PC-3 (cell line): ENCODE results near the gene AP5S1. TPM values are rescaled to one million over a fixed set of nuclear protein-coding genes. Genes with fewer than 3 reads are reported as not detected.

Experiments
- ATAC-seq: fragments of 200-7000 bp; cut with Tn5 transposase; 2 replicates; pipeline ENCODE4 v1.9.1; 2020; ENCODE audit warnings: mild to moderate bottlenecking, moderate library complexity
- BruUV-seq: library from RNA; stranded (reverse); fragments of 400-500 nt; replicated peaks from 2 replicates; lab custom pipeline; 2021; lab: Mats Ljungman, UMichigan
- CTCF ChIA-PET: fragments of 300-600 bp; sonication (Branson Sonifier 250); formaldehyde crosslinking; loops from one replicate; lab custom pipeline; 2022; ENCODE audit warnings: antibody characterized with exemption; lab: Charles Lee
- POLR2A ChIA-PET: fragments of 300-600 bp; sonication (Branson Sonifier 250); formaldehyde crosslinking; loops from one replicate; lab custom pipeline; 2022; ENCODE audit warnings: antibody characterized with exemption; ENCODE audit not compliant: unreplicated experiment; lab: Charles Lee
- DNase-seq: peaks from one replicate; pipeline ENCODE4 v3.0.0-alpha.2; 2015
- H2AFZ ChIP-seq: fragments of 300-600 bp; sonication (generic); 2 replicates; pipeline ENCODE4 v1.6.0; 2016; ENCODE audit warnings: antibody characterized with exemption, low read length
- H3F3A ChIP-seq: fragments of 300-600 bp; sonication (generic); one replicate; pipeline ENCODE4 v1.6.0; 2017; ENCODE audit warnings: antibody characterized with exemption, low read length, control low read depth, mild to moderate bottlenecking; ENCODE audit not compliant: unreplicated experiment
- H3K27ac ChIP-seq: fragments of 300-600 bp; sonication (generic); 2 replicates; pipeline ENCODE4 v1.5.1; 2016; ENCODE audit warnings: mild to moderate bottlenecking, low read length
- H3K27me3 ChIP-seq: fragments of 300-600 bp; sonication (generic); 2 replicates; pipeline ENCODE4 v1.6.1; 2016; ENCODE audit warnings: low read length, mixed read lengths
- H3K36me3 ChIP-seq: fragments of 300-600 bp; sonication (generic); 2 replicates; pipeline ENCODE4 v1.6.1; 2016; ENCODE audit warnings: low read depth, mixed run types, low read length, mixed read lengths
- H3K4me1 ChIP-seq: fragments of 300-600 bp; sonication (generic); 2 replicates; pipeline ENCODE4 v1.5.1; 2016; ENCODE audit warnings: low read length; ENCODE audit not compliant: insufficient read depth
- H3K4me2 ChIP-seq: fragments of 300-600 bp; sonication (generic); 2 replicates; pipeline ENCODE4 v1.6.0; 2016; ENCODE audit warnings: low read length
- H3K4me3 ChIP-seq: fragments of 300-600 bp; sonication (generic); 2 replicates; pipeline ENCODE4 v1.5.1; 2016; ENCODE audit warnings: mild to moderate bottlenecking, low read length, mixed read lengths
- H3K79me2 ChIP-seq: fragments of 300-600 bp; sonication (generic); 2 replicates; pipeline ENCODE4 v1.6.1; 2017; ENCODE audit warnings: low read length, mixed read lengths
- H3K9ac ChIP-seq: fragments of 300-600 bp; sonication (generic); 2 replicates; pipeline ENCODE4 v1.6.0; 2016; ENCODE audit warnings: mild to moderate bottlenecking, low read length
- H3K9me2 ChIP-seq: fragments of 300-600 bp; sonication (generic); replicated peaks from 2 replicates; pipeline ENCODE4 v1.6.1; 2016; ENCODE audit warnings: mixed run types, low read length, mixed read lengths
- H3K9me3 ChIP-seq: fragments of 300-600 bp; sonication (generic); 2 replicates; pipeline ENCODE4 v1.6.1; 2016; ENCODE audit warnings: low read length, mixed read lengths
- H4K20me1 ChIP-seq: fragments of 300-600 bp; sonication (generic); 2 replicates; pipeline ENCODE4 v1.6.1; 2016; ENCODE audit warnings: low read length, mixed read lengths
- CTCF ChIP-seq: fragments of 300-600 bp; sonication (generic); conservative IDR thresholded peaks from 2 replicates; pipeline ENCODE4 v1.5.1; 2017; ENCODE audit warnings: antibody characterized with exemption, low read depth, mild to moderate bottlenecking, low read length
- EZH2 ChIP-seq: fragments of 300-600 bp; sonication (generic); IDR thresholded peaks from one replicate; pipeline ENCODE4 v1.6.1; 2017; ENCODE audit warnings: antibody characterized with exemption, mild to moderate bottlenecking, low read length; ENCODE audit not compliant: unreplicated experiment
- EZH2phosphoT487 ChIP-seq: fragments of 300-600 bp; sonication (generic); IDR thresholded peaks from 2 replicates; pipeline ENCODE4 v1.6.1; 2018; ENCODE audit warnings: mild to moderate bottlenecking, antibody characterized with exemption, low read length, borderline replicate concordance
- intact Hi-C: fragments of 100-400 bp; cut with micrococcal nuclease; formaldehyde crosslinking; loops from 2 replicates; pipeline ENCODE4 v1.9.0; 2023
- total RNA-seq: library from RNA; depleted of rRNA; stranded (reverse); fragments of >200 nt; gene quantifications from 2 replicates; pipeline ENCODE4 v1.2.3, GENCODE V29; 2014

The AP5S1 gene
- total RNA-seq, 1 experiment from 2014 or later, result 31.4 TPM

- intact Hi-C loops, result loop anchor here (1.0 kb wide), 2 partner anchors 28 to 65 kb away; no protein-coding TSS in a partner anchor
- ChIA-PET CTCF (interaction anchor here (0.6 to 1.6 kb wide), 10 partner anchors 11 to 110 kb away, joined by 3 to 18 read pairs (median 4); partner anchors contain the start of gene ADISSP), POLR2A (interaction anchor here (0.6 to 1.5 kb wide), 4 partner anchors 13 to 161 kb away, joined by 3 to 10 read pairs (median 6); no protein-coding TSS in a partner anchor)
- Histone ChIP-seq H3K9me2 (no peaks in the 10 kb centered on the region), H3K79me2 (peaks cover 31% of the 10 kb centered on the region), H3K4me1 (peaks cover 32% of the 10 kb centered on the region), H3K27ac (no peak within 1 kb of the TSS), H3K4me3 (peak within 1 kb of the TSS; percentile 73), H3K36me3 (0 out of 2 replicates have a peak, but pooled peaks cover 3% of the 10 kb centered on the region), H3K27me3 (no peaks in the 10 kb centered on the region), H3K9ac (no peak within 1 kb of the TSS), H2AFZ (peak within 1 kb of the TSS; percentile 69), H3K4me2 (peak within 1 kb of the TSS; percentile 90), H4K20me1 (peaks cover 28% of the 10 kb centered on the region), H3K9me3 (no peaks in the 10 kb centered on the region), H3F3A (peaks cover 12% of the 10 kb centered on the region)
- ATAC-seq (peak; percentile 78), DNase-seq (peak; percentile 98)
- TF ChIP-seq EZH2 (no peak), CTCF (peak; percentile 91), EZH2phosphoT487 (no peak)
- BruUV-seq, result no TSS peak
Measured at GRCh38 chr20:3781153-3781910, 39.0 kb upstream of the AP5S1 start, which contains the start of gene SPEF1. Gene SPEF1 (minus strand): TSS chr20:3781448. CDS start chr20:3781287, 161 bp downstream.

GRCh38 chr20:3782597-3782996, 37.8 kb upstream of the AP5S1 start:
- H3K27ac ChIP-seq, result no peak overlapping the region
- no peak overlapping the region for H2AFZ ChIP-seq
- ChIA-PET POLR2A (no interaction called here), CTCF (no interaction called here)
- intact Hi-C loops, result no loop called here
- ATAC-seq (no peak), DNase-seq (no peak)
- peaks cover 32% of the 10 kb centered on the region for H3K4me1 ChIP-seq
- H3F3A ChIP-seq, result peaks cover 12% of the 10 kb centered on the region
- no peaks in the 10 kb centered on the region for H3K9me2 ChIP-seq
- peak overlapping the region; percentile 98; the same call in 1 of the 2 replicates for H3K4me2 ChIP-seq
- H3K4me3 ChIP-seq, result no peak overlapping the region
- H3K36me3 ChIP-seq, result 0 out of 2 replicates have a peak, but pooled peaks cover 3% of the 10 kb centered on the region
- H3K9ac ChIP-seq, result no peak overlapping the region
- no peaks in the 10 kb centered on the region for H3K27me3 ChIP-seq
- H3K9me3 ChIP-seq, result no peaks in the 10 kb centered on the region
- no peak for TF ChIP-seq EZH2phosphoT487
- TF ChIP-seq CTCF, result no peak
- no peak for TF ChIP-seq EZH2
- H4K20me1 ChIP-seq, result peaks cover 28% of the 10 kb centered on the region
- peaks cover 40% of the 10 kb centered on the region for H3K79me2 ChIP-seq
- BruUV-seq, result no TSS peak
